C1 segment of cervical spinal cord (tissue), 14 donors: ENCODE data around the gene NOP53.

Source experiments
- DNase-seq, 14 donors: peaks; one replicate each; lab custom pipeline; 2025; lab: John Stamatoyannopoulos, UW

NOP53 gene

GRCh38 chr19:47805313-47805712 lies 60.0 kb downstream of the NOP53 start:
- no peak for DNase-seq

DNA sequence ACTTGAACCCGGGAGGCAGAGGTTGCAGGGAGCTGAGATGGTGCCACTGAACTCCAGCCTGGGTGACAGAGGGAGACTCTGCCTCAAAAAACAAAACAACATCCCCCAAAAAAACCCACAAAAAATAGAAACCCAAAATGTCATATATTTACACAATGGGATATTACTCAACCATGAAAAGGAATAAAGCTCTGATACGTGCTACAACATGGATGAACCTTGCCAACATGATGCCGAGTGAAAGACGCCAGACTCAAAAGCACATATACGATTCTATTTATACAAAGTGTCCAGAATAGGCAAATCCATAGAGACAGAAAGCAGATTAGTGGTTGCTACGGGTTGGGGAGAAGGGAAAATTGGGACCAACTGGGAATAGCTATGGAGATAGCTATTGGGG lies 61.1 kb downstream of the NOP53 start:
- no peak for DNase-seq
